Lower leg skin (tissue), 4 donors: ENCODE results near the gene FAM177A1. TPM values are rescaled to one million over a fixed set of nuclear protein-coding genes. Genes with fewer than 3 reads are reported as not detected.
"Not testable (repeated sequence)": the region's sequence is repeated elsewhere in the genome, so short reads cannot be mapped to it uniquely, and the experiment has no call there.

ENCODE experiments used
- DNase-seq, 2 donors: peaks; one replicate each; pipeline ENCODE4 v3.0.0-alpha.2; 2019; ENCODE audit warnings: low spot score in 2 of 2
- H3K4me3 ChIP-seq: fragments of 200-600 bp; sonication (generic); 2 replicates; pipeline ENCODE4 v1.5.1; 2017; ENCODE audit warnings: mild to moderate bottlenecking, low read depth; ENCODE audit not compliant: poor library complexity, severe bottlenecking
- POLR2A ChIP-seq, 2 donors: fragments of 450-650 bp; IDR thresholded peaks; one replicate each; pipeline ENCODE4 v1.6.1; 2016 to 2017; ENCODE audit warnings: antibody characterized with exemption in 2 of 2, mild to moderate bottlenecking in 1 of 2, moderate library complexity in 1 of 2
- WGBS, 2 donors: methylation state at CpG; one replicate each; pipeline ENCODE4 v1.1.5; 2018; 5-methylcytosine and 5-hydroxymethylcytosine counted together
- intact Hi-C: fragments of 100-400 bp; cut with DNase I; formaldehyde crosslinking; loops from one replicate; pipeline ENCODE4 v1.15.0; 2023; ENCODE audit warnings: low total_unique reads
- total RNA-seq, 4 donors: library from RNA; depleted of rRNA; stranded (reverse); fragments of >200 nt; gene quantifications; one replicate each; pipeline ENCODE4 v1.1.0, GENCODE V29; 2016
- TF ChIP-seq, protein P1 (sequence below), 3 donors: fragments of 450-650 bp; IDR thresholded peaks; one replicate each; pipeline ENCODE4 v1.5.1; 2016; ENCODE audit warnings: antibody characterized with exemption in 3 of 3, mild to moderate bottlenecking in 3 of 3, moderate library complexity in 2 of 3

The FAM177A1 gene
- total RNA-seq, 4 donors from 2014 or later: 38.8 to 51.5 (median 47.7) TPM

GRCh38 chr14:35051796-35052195 is 5.7 kb downstream of the FAM177A1 start:
- no peak overlapping the region for H3K4me3 ChIP-seq
- intact Hi-C loops: no loop called here
- TF ChIP-seq, protein P1, sequence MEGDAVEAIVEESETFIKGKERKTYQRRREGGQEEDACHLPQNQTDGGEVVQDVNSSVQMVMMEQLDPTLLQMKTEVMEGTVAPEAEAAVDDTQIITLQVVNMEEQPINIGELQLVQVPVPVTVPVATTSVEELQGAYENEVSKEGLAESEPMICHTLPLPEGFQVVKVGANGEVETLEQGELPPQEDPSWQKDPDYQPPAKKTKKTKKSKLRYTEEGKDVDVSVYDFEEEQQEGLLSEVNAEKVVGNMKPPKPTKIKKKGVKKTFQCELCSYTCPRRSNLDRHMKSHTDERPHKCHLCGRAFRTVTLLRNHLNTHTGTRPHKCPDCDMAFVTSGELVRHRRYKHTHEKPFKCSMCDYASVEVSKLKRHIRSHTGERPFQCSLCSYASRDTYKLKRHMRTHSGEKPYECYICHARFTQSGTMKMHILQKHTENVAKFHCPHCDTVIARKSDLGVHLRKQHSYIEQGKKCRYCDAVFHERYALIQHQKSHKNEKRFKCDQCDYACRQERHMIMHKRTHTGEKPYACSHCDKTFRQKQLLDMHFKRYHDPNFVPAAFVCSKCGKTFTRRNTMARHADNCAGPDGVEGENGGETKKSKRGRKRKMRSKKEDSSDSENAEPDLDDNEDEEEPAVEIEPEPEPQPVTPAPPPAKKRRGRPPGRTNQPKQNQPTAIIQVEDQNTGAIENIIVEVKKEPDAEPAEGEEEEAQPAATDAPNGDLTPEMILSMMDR (IDR thresholded peaks at IDR 0.05): no peak
- TF ChIP-seq POLR2A (IDR thresholded peaks at IDR 0.05): no peak
- WGBS, 2 donors: 84 to 91% methylated on average over 1 of the region's 1 CpG
- no peak for DNase-seq

DNA sequence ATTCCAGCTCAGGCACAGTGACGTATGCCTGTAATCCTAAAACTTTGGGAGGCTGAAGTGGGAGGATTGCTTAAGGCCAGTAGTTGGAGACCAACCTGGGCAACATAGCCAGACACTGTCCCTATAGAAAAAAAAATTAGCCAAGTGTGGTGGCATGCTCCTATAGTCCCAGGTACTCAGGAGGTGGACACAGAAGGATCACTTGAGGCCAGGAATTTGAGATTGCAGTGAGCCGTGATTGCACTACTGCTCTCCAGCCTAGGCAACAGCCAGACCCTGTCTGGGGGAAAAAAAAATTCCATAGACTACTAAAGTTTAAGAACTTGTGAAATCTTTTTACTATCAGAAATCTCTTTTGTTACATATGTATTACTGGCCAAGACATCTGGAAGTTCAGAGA is 6.6 kb downstream of the FAM177A1 start:
- DNase-seq: no peak
- WGBS, 2 donors: 92 to 94% methylated on average over 2 of the region's 2 CpGs
- H3K4me3 ChIP-seq: no peak overlapping the region
- intact Hi-C loops: no loop called here
- no peak for TF ChIP-seq POLR2A (IDR thresholded peaks at IDR 0.05)
- TF ChIP-seq, protein P1 (IDR thresholded peaks at IDR 0.05): no peak

DNA sequence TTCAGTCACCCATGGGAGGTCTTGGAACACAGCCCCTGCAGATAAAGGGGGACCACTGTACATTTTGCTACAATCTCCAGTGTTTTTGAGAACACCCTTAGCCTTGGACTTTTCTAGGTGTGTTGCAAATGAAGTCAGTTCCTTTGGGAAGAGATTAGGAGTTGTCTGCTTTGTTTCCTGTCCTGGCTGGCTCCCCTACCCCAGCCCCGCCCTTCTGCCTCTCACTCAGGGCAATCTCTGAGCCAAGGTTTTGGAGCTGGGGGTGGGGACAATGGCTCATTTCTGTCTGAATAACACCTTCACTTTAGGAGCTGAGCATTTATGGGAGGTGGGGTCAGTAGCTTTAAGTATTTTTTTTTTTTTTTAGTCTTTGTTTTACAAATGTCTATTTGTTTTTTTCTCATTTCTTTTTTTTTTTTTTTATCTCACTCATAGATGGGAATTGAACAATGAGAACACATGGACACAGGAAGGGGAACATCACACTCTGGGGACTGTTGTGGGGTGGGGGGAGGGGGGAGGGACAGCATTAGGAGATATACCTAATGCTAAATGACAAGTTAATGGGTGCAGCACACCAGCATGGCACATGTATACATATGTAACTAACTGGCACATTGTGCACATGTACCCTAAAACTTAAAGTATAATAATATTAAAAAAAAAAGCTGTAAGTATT is 15.2 kb downstream of the FAM177A1 start:
- DNase-seq, intact Hi-C loops, H3K4me3 ChIP-seq: not testable (repeated sequence)
- 52 to 71% methylated on average over 1 of the region's 1 CpG for WGBS, 2 donors

GRCh38 chr14:35065731-35066130 is 19.7 kb downstream of the FAM177A1 start:
- H3K4me3 ChIP-seq, intact Hi-C loops, DNase-seq: not testable (repeated sequence)
- WGBS, 2 donors: 83 to 96% methylated on average over 5 of the region's 5 CpGs

DNA sequence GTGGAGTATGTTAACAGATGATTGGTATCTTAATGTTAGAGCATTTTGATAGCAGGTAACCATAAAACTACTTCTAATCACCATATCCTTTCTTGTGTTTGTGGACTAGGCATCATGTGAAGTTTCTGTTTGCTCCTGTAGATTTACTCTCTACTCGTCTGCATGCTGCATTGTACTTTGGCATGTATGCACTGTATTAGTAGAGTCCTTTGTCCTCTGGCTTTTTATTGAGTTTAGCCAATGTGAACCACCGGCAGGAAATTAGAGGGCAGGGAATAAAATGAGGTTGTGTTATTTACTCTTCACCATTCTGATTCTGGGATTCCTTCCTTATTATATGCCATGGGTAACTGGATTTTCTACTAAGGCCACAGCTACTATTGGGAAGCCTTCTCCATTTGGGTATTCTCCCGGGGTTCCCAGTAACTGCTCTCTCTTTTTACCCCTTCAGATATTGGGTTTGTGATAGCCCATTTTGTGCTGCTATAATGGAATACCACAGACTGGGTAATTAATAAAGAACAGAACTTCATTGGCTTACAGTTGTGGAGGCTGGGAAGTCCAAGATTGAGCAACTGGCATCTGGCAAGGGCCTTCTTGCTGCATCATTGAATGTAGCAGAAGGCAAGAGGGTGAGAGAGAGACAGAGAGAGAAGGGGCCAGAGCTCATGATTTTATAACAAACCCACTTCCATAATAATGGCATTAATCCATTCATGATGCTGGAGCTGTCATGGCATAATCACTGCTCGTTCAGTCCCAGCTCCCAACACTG is 22.4 kb downstream of the FAM177A1 start:
- no peak for DNase-seq
- WGBS, 2 donors: 94 to 96% methylated on average over 4 of the region's 4 CpGs
- TF ChIP-seq, protein P1 (IDR thresholded peaks at IDR 0.05): no peak
- TF ChIP-seq POLR2A (IDR thresholded peaks at IDR 0.05): no peak
- H3K4me3 ChIP-seq: no peak overlapping the region
- intact Hi-C loops: no loop called here

- no peak for DNase-seq
- WGBS, 2 donors: 92 to 97% methylated on average over 3 of the region's 3 CpGs
- no peak for TF ChIP-seq POLR2A (IDR thresholded peaks at IDR 0.05)
- TF ChIP-seq, protein P1 (IDR thresholded peaks at IDR 0.05): no peak
- intact Hi-C loops: no loop called here
- H3K4me3 ChIP-seq: no peak overlapping the region
These were observed 26.2 kb downstream of the FAM177A1 start for GRCh38 chr14:35072226-35072625.
